ENCODE results near the gene AP4S1.

Gene AP4S1

DNA sequence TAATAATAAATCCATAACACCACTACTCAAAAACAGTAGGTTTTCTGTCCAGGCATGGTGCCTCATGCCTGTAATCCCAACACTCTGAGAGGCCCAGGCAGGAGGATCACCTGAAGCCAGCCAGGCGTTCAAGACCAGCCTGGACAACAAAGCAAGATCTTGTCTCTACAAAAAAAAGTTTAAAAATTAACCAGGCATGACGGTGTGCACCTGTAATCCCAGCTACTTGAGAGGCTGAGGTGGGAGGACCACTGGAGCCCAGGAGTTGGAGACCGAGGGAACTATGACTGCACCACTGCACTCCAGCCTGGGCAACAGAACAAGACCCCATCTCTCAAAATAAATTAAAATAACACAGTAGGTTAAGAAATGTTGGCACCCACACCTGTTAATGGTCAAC is 44.5 kb upstream of the AP4S1 start:
- Histone ChIP-seq H3K79me2 (ENCODE audit: insufficient read depth, low read length) (peaks cover 95% of the 10 kb centered on the region), H3K36me3 (ENCODE audit: insufficient read depth, low read length) (no peaks in the 10 kb centered on the region), H2AFZ (ENCODE audit: low read depth, low read length) (no peak overlapping the region), H3K27ac (ENCODE audit: low read length) (no peak overlapping the region), H4K20me1 (ENCODE audit: insufficient read depth, low read length) (peaks cover 26% of the 10 kb centered on the region), H3K9ac (ENCODE audit: low read depth, low read length) (no peak overlapping the region), H3K4me1 (ENCODE audit: insufficient read depth, low read length) (no peaks in the 10 kb centered on the region), H3K4me2 (ENCODE audit: insufficient read depth, low read length) (no peak overlapping the region), H3K9me3 (ENCODE audit: insufficient read depth, low read length, severe bottlenecking) (no peaks in the 10 kb centered on the region), H3K27me3 (ENCODE audit: insufficient read depth, low read length, poor library complexity) (no peaks in the 10 kb centered on the region), H3K4me3 (ENCODE audit: low read depth in 1 of 2, low read length in 2 of 2) (no peak overlapping the region)
- TF ChIP-seq EZH2 (IDR thresholded peaks at IDR 0.05; ENCODE audit: borderline replicate concordance, low read depth, low read length, severe bottlenecking): no peak
- no peak for TF ChIP-seq CTCF (IDR thresholded peaks at IDR 0.05; ENCODE audit: borderline replicate concordance, extremely low read depth, low read length, poor library complexity, severe bottlenecking)
- DNase-seq (no peak), ATAC-seq (ENCODE audit: insufficient read depth, low read depth) (no peak)

- no peak for ATAC-seq (ENCODE audit: insufficient read depth, low read depth)
- H3K4me1 ChIP-seq (ENCODE audit: insufficient read depth, low read length): no peaks in the 10 kb centered on the region
- H3K27ac ChIP-seq (ENCODE audit: low read length): no peak overlapping the region
- H3K4me3 ChIP-seq (ENCODE audit: low read depth in 1 of 2, low read length in 2 of 2): no peak overlapping the region
- H3K4me2 ChIP-seq (ENCODE audit: insufficient read depth, low read length): no peak overlapping the region
- no peaks in the 10 kb centered on the region for H3K27me3 ChIP-seq (ENCODE audit: insufficient read depth, low read length, poor library complexity)
- H3K36me3 ChIP-seq (ENCODE audit: insufficient read depth, low read length): no peaks in the 10 kb centered on the region
- no peak overlapping the region for H2AFZ ChIP-seq (ENCODE audit: low read depth, low read length)
- peaks cover 93% of the 10 kb centered on the region for H3K79me2 ChIP-seq (ENCODE audit: insufficient read depth, low read length)
- no peak for DNase-seq
- peaks cover 29% of the 10 kb centered on the region for H4K20me1 ChIP-seq (ENCODE audit: insufficient read depth, low read length)
- no peaks in the 10 kb centered on the region for H3K9me3 ChIP-seq (ENCODE audit: insufficient read depth, low read length, severe bottlenecking)
- no peak overlapping the region for H3K9ac ChIP-seq (ENCODE audit: low read depth, low read length)
- TF ChIP-seq CTCF (IDR thresholded peaks at IDR 0.05; ENCODE audit: borderline replicate concordance, extremely low read depth, low read length, poor library complexity, severe bottlenecking) (no peak), EZH2 (IDR thresholded peaks at IDR 0.05; ENCODE audit: borderline replicate concordance, low read depth, low read length, severe bottlenecking) (no peak)
Measured at GRCh38 chr14:30982533-30982932, 42.9 kb upstream of the AP4S1 start.

GRCh38 chr14:30983858-30984257 is 41.6 kb upstream of the AP4S1 start:
- H3K4me2 ChIP-seq (ENCODE audit: insufficient read depth, low read length): no peak overlapping the region
- H3K36me3 ChIP-seq (ENCODE audit: insufficient read depth, low read length): no peaks in the 10 kb centered on the region
- no peaks in the 10 kb centered on the region for H3K9me3 ChIP-seq (ENCODE audit: insufficient read depth, low read length, severe bottlenecking)
- no peak overlapping the region for H3K4me3 ChIP-seq (ENCODE audit: low read depth in 1 of 2, low read length in 2 of 2)
- no peak overlapping the region for H3K9ac ChIP-seq (ENCODE audit: low read depth, low read length)
- H2AFZ ChIP-seq (ENCODE audit: low read depth, low read length): no peak overlapping the region
- H3K4me1 ChIP-seq (ENCODE audit: insufficient read depth, low read length): no peaks in the 10 kb centered on the region
- H4K20me1 ChIP-seq (ENCODE audit: insufficient read depth, low read length): peaks cover 25% of the 10 kb centered on the region
- no peak for ATAC-seq (ENCODE audit: insufficient read depth, low read depth)
- no peak for DNase-seq
- TF ChIP-seq CTCF (IDR thresholded peaks at IDR 0.05; ENCODE audit: borderline replicate concordance, extremely low read depth, low read length, poor library complexity, severe bottlenecking) (no peak), EZH2 (IDR thresholded peaks at IDR 0.05; ENCODE audit: borderline replicate concordance, low read depth, low read length, severe bottlenecking) (no peak)
- H3K79me2 ChIP-seq (ENCODE audit: insufficient read depth, low read length): peaks cover 93% of the 10 kb centered on the region
- no peak overlapping the region for H3K27ac ChIP-seq (ENCODE audit: low read length)
- H3K27me3 ChIP-seq (ENCODE audit: insufficient read depth, low read length, poor library complexity): no peaks in the 10 kb centered on the region

- Histone ChIP-seq H3K4me2 (ENCODE audit: insufficient read depth, low read length) (no peak overlapping the region), H4K20me1 (ENCODE audit: insufficient read depth, low read length) (peaks cover 30% of the 10 kb centered on the region; the same call in 1 of the 2 replicates), H3K4me1 (ENCODE audit: insufficient read depth, low read length) (no peaks in the 10 kb centered on the region), H3K9me3 (ENCODE audit: insufficient read depth, low read length, severe bottlenecking) (no peaks in the 10 kb centered on the region), H3K27ac (ENCODE audit: low read length) (no peak overlapping the region), H3K27me3 (ENCODE audit: insufficient read depth, low read length, poor library complexity) (no peaks in the 10 kb centered on the region), H3K9ac (ENCODE audit: low read depth, low read length) (no peak overlapping the region), H2AFZ (ENCODE audit: low read depth, low read length) (no peak overlapping the region), H3K4me3 (ENCODE audit: low read depth in 1 of 2, low read length in 2 of 2) (no peak overlapping the region), H3K79me2 (ENCODE audit: insufficient read depth, low read length) (peaks cover 93% of the 10 kb centered on the region), H3K36me3 (ENCODE audit: insufficient read depth, low read length) (no peaks in the 10 kb centered on the region)
- TF ChIP-seq EZH2 (IDR thresholded peaks at IDR 0.05; ENCODE audit: borderline replicate concordance, low read depth, low read length, severe bottlenecking): no peak
- ATAC-seq (ENCODE audit: insufficient read depth, low read depth) (no peak), DNase-seq (no peak)
Measured at GRCh38 chr14:30985796-30986195, 39.7 kb upstream of the AP4S1 start.
